ENCODE measurements around the gene LBP. TPM values are rescaled to one million over a fixed set of nuclear protein-coding genes. Genes with fewer than 3 reads are reported as not detected.
"Not testable (repeated sequence)": the region's sequence is repeated elsewhere in the genome, so short reads cannot be mapped to it uniquely, and the experiment has no call there.

LBP gene
- polyA plus RNA-seq, 1 of the 3 experiments (the other 2 are of a cell fraction), result 0.03 TPM

DNA sequence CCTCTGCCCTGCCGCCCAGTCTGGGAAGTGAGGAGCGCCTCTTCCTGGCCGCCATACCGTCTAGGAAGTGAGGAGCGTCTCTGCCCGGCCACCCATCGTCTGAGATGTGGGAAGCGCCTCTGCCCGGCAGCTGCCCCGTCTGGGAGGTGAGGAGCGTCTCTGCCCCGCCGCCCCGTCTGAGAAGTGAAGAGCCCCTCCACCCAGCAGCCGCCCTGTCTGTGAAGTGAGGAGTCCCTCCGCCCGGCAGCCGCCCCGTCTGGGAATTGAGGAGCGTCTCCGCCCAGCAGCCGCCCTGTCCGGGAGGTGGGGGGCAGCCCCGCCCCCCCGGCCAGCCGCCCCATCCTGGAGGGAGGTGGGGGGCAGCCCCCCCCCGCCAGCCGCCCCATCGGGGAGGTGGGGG, 61.0 kb downstream of the LBP start:
- Histone ChIP-seq H3K27me3 (ENCODE audit: insufficient read depth) (no peaks in the 10 kb centered on the region), H3K9me2 (no peaks in the 10 kb centered on the region), H3K4me3 (ENCODE audit: low read depth in 2 of 2, low read length in 1 of 2) (no peak overlapping the region), H3K79me2 (ENCODE audit: insufficient read depth) (no peaks in the 10 kb centered on the region), H3K9me3 (no peaks in the 10 kb centered on the region), H3K36me3 (replicated peaks in 1 of 2; ENCODE audit: control insufficient read depth in 1 of 2, insufficient read depth in 2 of 2, low read length in 1 of 2) (peaks cover 6 to 7% of the 10 kb centered on the region in 2 experiments), H4K20me1 (ENCODE audit: insufficient read depth) (no peaks in the 10 kb centered on the region), H3K4me1 (ENCODE audit: control insufficient read depth in 1 of 2, insufficient read depth in 2 of 2, low read depth in 1 of 2, low read length in 1 of 2) (no peaks in the 10 kb centered on the region), H3K9ac (no peak overlapping the region), H3K27ac (ENCODE audit: low read depth in 2 of 2, low read length in 1 of 2) (no peak overlapping the region), H2AFZ (ENCODE audit: low read depth) (no peak overlapping the region), H3K4me2 (no peak overlapping the region), H3F3A (replicated peaks; ENCODE audit: insufficient read depth) (no peaks in the 10 kb centered on the region)
- CTCF ChIA-PET, result interaction anchor here (1.1 to 2.4 kb wide), 4 partner anchors 10 to 349 kb away, joined by 3 to 37 read pairs (median 15); no protein-coding TSS in a partner anchor
- no peak for DNase-seq
- POLR2A ChIA-PET, result no interaction called here
- no peak for TF ChIP-seq MEF2A (IDR thresholded peaks at IDR 0.05; ENCODE audit: borderline replicate concordance, low read depth)
- TF ChIP-seq EZH2phosphoT487 (IDR thresholded peaks at IDR 0.05; ENCODE audit: borderline replicate concordance, low read depth), result no peak
- no peak for TF ChIP-seq RFX5 (IDR thresholded peaks at IDR 0.05; ENCODE audit: low read length)
- TF ChIP-seq SMC3 (IDR thresholded peaks at IDR 0.05; ENCODE audit: low read depth, low read length), result no peak
- TF ChIP-seq GATA2 (CRISPR knock-in tag; IDR thresholded peaks at IDR 0.05), result no peak
- TF ChIP-seq, protein P1, sequence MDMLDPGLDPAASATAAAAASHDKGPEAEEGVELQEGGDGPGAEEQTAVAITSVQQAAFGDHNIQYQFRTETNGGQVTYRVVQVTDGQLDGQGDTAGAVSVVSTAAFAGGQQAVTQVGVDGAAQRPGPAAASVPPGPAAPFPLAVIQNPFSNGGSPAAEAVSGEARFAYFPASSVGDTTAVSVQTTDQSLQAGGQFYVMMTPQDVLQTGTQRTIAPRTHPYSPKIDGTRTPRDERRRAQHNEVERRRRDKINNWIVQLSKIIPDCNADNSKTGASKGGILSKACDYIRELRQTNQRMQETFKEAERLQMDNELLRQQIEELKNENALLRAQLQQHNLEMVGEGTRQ (IDR thresholded peaks at IDR 0.05; ENCODE audit: borderline replicate concordance, low read depth, low read length), result no peak
- TF ChIP-seq ELF1 (IDR thresholded peaks at IDR 0.05), result no peak
- no peak for TF ChIP-seq FOXM1 (IDR thresholded peaks at IDR 0.05; ENCODE audit: low read depth)
- TF ChIP-seq JUND (IDR thresholded peaks at IDR 0.05), result no peak
- no peak for TF ChIP-seq CTCF (IDR thresholded peaks at IDR 0.05)
- no peak for TF ChIP-seq POLR2AphosphoS5 (IDR thresholded peaks at IDR 0.05; ENCODE audit: low read depth, low read length)
- no peak for TF ChIP-seq TEAD4 (IDR thresholded peaks at IDR 0.05; ENCODE audit: borderline replicate concordance, insufficient read depth)
- no peak for TF ChIP-seq NFIC (IDR thresholded peaks at IDR 0.05; ENCODE audit: borderline replicate concordance)
- TF ChIP-seq RAD21 (IDR thresholded peaks at IDR 0.05; ENCODE audit: low read length), result no peak
- TF ChIP-seq FOSL2 (IDR thresholded peaks at IDR 0.05; ENCODE audit: borderline replicate concordance, low read depth), result no peak
- TF ChIP-seq, protein P2, sequence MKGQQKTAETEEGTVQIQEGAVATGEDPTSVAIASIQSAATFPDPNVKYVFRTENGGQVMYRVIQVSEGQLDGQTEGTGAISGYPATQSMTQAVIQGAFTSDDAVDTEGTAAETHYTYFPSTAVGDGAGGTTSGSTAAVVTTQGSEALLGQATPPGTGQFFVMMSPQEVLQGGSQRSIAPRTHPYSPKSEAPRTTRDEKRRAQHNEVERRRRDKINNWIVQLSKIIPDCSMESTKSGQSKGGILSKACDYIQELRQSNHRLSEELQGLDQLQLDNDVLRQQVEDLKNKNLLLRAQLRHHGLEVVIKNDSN (IDR thresholded peaks at IDR 0.05; ENCODE audit: borderline replicate concordance, low read depth), result no peak
- WGBS (ENCODE audit: low lambda C conversion rate), result 100% methylated on average over 4 of the region's 29 CpGs

- H3K79me2 ChIP-seq (ENCODE audit: insufficient read depth); H3K27me3 ChIP-seq (ENCODE audit: insufficient read depth); H3K9me3 ChIP-seq; POLR2A ChIA-PET; DNase-seq; H3K4me2 ChIP-seq; H3K4me3 ChIP-seq (ENCODE audit: low read depth in 2 of 2, low read length in 1 of 2); H3K9me2 ChIP-seq; H4K20me1 ChIP-seq (ENCODE audit: insufficient read depth); H3K9ac ChIP-seq; H3F3A ChIP-seq (replicated peaks; ENCODE audit: insufficient read depth); H3K4me1 ChIP-seq (ENCODE audit: control insufficient read depth in 1 of 2, insufficient read depth in 2 of 2, low read depth in 1 of 2, low read length in 1 of 2); H2AFZ ChIP-seq (ENCODE audit: low read depth); H3K27ac ChIP-seq (ENCODE audit: low read depth in 2 of 2, low read length in 1 of 2): not testable (repeated sequence)
- H3K36me3 ChIP-seq (replicated peaks in 1 of 2; ENCODE audit: control insufficient read depth in 1 of 2, insufficient read depth in 2 of 2, low read length in 1 of 2), result peaks cover 8 to 11% of the 10 kb centered on the region in 2 experiments
- 91% methylated on average over 9 of the region's 9 CpGs for WGBS (ENCODE audit: low lambda C conversion rate)
- CTCF ChIA-PET, result interaction anchor here (0.6 to 2.4 kb wide), 59 partner anchors 9 to 843 kb away, joined by 3 to 37 read pairs (median 4); partner anchors contain the start of genes RALGAPB and RPRD1B
These were observed 61.5 kb downstream of the LBP start for GRCh38 chr20:38407822-38408221.
